Measurements from ENCODE around the gene PLCG2. TPM values are rescaled to one million over a fixed set of nuclear protein-coding genes. Genes with fewer than 3 reads are reported as not detected.

Gene PLCG2
- polyA plus RNA-seq, 1 donor: 64.1 TPM

DNA sequence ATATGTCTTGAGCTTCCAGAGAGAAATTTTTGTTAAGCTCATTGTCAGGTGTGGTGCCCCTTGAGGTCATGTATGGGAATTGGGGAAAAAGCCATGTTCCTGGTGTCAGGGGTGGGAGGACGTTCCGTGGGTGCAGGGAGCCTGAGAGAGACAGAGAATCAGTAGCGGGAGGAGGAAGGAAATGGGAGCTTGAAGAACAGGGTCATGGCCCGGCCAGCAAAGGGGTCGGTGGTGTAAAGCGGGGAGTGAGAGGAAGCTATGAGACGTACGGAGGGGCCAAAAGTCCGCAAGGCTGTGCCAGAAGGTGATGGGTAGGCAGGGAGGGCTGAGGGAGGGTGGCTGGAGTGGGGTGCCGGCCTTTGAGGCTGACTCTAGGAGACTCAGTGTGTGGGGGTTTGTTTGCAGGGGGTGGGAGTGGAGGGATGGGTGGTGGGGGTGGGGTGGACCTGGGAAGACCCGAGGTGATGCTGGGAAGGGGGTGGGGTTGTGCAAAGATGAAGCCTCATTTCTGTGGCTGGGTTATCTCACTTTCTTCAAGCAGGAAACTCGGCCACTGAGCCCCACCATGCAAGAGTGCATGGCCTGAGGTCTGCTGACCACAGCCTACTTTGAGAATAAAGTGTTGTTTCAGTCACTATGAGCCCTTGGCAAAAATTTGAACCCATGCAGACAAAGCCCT, 63.6 kb downstream of the PLCG2 start:
- DNase-seq: no peak

DNA sequence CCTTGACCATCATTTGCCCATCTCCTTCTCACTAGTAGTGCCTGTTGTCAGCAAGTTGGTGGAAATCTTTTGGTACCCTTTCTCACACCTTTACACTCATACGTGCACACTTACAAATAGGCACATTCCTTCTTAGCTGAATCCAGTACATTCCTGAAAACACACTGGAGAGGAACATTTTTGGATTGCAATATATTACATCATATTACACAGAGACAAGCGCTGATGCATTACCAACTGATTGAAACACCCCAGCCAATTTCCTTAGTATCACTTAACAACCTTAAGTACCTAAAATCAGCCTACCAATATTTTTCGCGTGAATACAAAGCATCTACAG, 64.1 kb downstream of the PLCG2 start:
- DNase-seq: no peak

DNA sequence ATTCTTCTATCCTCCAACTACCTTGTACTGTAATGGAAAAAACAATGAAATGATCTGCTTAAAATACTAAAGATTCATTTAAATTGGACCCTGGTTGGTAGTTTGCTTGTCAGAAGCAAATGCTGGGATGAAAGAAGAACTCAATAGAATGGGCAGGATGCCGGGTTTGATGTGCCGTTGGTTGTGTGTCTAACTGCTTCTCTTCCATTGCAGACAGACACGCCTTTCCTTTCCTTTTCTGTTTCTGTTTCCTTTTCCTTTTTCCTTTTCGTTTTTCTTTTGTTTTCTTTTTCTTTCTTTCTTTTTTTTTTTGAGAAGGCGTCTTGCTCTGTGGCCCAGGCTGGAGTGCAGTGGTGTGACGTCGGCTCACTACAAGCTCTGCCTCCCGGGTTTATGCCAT, 64.6 kb downstream of the PLCG2 start:
- DNase-seq: no peak

DNA sequence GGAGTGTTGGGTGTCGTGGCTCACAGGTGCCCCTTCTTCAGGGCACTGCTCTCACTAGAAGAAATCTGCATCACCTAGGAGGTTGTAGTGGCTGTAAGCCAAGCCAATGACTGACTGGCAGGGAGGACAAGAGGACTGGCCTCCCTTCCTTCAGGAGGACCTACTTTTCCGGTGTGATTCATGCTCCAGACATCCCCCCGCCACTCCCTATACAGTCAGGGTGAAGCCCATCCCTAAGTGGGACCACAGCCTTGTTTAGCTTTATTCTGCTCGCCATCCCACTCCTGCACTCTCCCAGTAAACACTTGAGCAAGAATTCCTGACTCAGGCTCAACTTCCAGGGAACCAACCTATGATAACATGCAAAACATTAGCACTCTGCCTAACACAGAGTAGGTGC, 67.0 kb downstream of the PLCG2 start:
- DNase-seq: no peak

DNA sequence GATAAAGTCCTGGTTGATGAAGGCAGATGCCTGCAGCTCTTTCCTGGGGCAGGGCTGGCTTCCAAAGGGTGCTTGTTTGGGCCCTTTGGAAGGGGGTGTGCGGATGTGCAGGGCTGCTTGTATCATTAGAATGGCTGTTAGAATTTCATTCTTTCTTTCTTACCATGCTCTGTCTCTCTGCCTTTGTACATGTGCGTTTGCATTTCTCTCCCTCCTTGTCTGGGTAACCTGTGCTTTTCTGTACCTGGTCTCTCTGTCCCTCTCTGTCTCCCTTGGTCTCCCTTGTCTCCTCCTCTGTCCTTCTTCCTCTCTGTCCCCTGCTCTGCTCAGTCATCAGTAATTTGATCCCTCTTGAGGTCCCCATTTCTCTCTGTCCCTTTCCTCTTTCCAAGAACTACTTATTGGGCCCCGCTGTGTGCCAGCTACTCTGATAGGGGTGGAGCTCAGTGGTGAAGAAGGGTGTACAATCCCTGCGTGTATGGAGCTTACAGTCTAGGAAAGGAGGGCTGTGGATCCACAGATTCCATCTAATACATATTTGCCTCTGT, 69.3 kb downstream of the PLCG2 start:
- DNase-seq: no peak

DNA sequence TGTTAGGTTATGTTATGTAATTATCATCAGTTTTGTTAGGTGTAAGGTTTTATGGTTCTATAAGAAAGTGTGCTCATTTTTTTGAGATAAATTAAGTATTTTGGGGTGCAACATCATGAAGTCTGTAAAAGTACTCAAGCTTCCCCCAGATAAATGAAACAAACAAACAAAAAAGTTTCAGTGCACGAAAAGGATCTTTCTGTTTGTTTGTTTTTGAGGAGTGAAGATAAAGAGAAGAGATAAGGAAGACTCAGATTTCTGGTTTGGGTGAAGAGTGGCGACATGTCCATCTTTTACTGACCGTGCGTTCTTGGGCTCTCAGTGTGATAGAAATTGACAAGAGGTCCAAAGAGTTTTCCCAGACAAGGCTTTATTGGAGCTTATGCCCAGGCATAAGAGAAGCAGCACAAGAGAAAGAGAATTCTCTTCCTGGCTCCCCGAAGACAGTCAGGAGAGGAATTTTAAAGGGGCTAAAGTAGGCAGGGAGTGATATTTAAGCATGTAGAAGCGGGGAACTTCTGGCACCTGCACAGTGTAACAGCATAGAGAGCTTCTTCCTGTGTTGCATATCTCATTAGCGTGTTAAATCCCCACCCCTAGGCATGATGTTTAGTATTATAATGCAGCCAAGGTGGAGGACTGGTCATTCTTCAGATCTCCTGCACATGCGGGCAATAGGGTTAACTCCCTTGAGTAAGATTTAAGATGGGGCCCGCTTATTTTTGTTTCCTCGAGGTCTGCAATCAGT, 71.3 kb downstream of the PLCG2 start:
- DNase-seq: no peak

DNA sequence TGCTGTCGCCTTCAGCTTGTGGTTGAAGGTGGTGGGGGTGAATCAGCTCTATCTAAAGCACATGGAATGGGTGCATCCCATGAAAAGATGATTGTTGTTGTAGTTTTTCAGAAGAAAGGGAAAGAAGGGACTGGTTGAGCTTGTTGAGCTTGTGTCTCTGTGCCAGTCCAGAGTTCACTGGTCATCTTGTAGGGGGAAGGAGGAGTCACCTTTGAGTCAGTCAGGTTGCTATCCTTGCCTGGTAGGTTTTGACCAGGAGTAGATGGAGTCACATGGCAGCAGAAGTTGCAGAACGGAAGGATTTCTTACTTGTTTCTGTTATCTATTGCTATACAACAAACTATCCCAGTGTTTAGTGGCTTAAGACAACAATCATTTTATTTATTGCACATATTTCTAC, 73.3 kb downstream of the PLCG2 start:
- DNase-seq: no peak

DNA sequence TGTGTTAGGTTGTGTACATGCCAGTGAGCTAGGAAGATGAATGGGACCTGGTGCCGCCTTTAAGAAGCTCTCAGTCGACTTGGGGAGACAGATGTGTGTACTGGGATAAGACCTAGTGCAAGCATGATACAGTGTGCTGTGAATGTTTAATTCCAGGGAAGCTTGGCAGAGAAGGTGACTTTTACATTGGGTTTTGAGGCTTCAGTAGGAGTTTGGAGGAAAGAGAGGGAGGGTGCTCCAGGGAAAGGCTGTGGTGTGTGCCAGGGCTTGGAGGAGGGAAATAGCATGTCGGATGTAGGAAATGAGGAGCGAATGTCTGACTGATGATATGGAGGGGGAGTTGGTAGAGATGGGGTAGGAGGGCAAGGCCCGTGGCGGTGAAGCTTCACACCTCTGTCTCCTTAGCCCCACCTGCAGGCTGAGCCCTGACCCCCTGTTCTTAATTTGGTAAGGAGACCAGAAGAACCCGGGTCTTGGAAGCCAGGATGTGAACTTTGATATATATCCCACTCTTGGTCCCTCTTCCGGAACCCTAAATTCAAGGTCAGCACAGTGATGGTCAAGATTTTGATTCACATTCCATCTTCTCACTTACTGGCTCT, 76.6 kb downstream of the PLCG2 start:
- no peak for DNase-seq

DNA sequence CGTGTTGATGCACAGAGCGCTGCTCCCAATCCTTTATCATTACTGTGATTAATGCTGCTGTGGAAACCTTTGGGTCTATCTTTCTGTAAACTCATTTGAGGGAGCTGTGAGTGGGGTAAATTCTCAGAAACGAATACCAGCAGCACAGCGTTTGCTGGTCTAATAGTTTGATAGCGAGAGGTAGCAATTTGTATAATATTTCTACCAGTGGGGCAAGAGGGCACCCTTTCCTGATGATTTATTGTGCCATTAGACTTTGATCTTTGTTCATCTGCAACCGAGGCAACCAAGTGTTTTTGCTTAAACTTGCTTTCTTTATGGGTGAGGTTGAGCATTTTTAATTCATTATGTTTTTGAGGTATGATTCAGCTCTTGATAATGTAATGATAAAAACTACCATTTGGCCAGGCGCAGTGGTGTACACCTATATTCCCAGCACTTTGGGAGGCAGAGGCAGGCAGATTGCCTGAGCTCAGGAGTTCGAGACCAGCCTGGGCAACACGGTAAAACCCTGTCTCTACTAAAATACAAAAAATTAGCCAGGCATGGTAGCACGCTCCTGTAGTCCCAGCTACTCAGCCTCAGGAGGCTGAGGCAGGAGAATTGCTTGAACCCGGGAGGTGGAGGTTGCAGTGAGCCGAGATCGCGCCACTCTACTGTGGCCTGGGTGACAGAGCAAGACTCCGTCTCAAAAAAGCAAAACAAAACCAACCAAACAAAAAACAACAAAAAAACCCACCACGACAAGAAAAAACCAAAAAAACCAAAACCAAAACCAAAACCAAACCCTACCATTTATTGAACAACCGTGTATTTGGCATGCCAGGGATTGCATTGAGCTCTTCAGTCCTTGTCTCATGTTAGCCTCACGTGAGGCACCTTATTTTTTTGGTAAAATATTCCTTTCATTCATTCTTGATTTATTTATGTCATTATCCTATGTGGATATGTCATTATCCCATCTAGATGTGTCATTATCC, 81.5 kb downstream of the PLCG2 start:
- DNase-seq: no peak

DNA sequence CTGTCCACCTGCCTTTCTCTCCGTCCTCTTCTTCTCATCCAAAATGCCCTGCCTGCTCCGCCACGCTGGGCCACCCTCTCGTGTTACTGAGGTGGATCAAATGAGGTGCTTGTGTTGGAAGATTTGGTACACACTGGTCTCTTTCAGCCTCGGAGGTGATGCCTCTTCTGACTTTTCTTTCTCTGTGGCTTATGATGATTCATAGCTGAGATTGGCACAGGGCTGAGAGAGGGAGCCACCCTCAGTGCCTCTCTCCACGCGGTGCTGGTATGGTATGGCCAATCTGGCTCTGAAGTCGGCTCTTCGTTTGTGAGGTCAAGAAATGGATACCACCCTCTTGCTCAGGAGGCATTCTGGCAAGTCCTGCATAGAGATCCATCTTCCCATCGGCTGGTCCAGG, 82.4 kb downstream of the PLCG2 start:
- no peak for DNase-seq

DNA sequence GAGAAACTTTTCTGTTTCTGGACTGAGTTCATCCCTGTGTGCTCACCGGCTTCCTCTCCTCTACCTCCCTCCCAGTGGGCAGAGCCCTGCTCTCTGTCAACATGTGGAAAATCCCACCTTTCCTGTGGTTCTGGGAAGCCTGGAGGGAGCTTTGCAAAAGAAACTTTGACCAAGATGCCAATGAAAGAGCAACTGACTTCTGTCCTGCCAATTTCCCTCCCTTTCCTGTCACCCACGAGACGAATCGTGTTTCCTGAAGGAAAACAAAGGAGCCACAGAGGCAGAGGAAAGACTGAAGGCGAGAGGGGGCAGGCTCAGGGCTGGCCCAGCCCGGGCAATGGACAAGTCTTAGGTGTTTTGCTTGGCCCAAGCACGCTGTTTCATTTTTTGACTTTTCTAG, 82.8 kb downstream of the PLCG2 start:
- DNase-seq: no peak

DNA sequence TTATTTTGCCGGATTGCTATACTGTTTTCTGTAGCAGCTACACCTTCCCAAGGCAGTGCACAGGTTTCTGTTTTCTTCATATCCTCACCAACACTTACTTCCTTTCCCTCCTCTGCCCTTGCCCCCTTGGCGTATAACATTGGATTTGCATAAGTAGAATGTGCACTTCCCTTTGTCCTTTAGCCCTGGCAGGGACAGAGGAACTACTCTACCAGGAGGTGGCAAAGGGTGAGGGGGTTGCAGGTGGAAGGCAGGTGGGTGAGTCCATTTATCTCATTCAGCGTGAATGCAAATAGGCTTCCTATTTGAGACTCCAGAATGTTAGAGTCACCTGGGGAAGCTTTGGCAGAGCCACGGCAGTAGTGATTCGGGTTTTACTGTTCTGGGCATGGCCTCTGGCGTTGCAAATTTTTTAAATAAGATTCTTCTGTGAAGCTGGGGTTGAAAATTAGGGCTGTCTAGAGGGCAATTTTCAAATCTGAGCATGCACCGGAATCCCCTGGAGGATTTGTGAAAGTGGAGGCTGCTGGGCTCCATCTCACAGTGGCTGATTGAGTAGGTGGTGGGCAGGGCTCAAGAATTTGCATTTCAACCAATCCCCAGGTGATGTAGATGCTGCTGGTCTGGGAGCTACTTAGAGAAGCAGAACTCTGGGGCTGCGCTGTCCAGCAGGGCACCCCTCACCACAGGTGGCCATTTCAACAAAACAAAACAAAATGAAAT, 84.7 kb downstream of the PLCG2 start:
- DNase-seq: no peak

DNA sequence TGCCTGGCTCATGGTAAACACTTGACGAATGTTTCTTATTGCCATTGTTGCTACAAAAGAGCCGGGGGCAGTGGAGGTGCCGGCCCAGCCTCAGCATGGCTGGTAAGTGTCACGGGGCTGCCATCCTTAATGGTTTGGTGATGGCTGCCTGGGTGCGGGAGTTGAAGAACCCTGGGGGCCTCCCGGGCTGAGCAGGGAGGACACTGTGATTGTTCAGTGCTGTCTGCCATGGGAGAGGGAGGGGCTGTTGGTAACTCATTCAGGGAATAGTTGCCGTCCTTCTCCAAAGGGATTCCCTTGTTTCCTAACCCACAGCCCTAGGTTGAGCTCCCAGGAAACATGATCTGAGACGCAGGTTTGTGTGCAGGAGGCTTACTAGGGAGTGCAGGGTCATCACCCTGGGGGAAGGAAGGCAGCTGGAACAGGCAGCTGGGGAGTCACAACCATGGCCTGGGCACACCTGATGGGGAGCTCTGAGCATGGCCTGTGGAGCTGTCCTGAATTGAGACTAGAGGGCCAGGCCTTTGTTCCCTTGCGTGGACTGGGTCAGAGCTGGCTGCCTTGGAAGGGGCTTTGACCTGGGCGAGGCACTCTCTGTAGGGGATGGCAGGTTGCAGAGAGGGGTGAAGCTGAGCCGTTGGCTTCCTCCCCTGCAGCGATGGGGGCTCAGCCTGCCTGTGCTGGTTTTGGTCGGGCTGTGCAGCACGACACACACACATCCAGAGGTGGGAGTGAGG, 85.7 kb downstream of the PLCG2 start:
- no peak for DNase-seq

DNA sequence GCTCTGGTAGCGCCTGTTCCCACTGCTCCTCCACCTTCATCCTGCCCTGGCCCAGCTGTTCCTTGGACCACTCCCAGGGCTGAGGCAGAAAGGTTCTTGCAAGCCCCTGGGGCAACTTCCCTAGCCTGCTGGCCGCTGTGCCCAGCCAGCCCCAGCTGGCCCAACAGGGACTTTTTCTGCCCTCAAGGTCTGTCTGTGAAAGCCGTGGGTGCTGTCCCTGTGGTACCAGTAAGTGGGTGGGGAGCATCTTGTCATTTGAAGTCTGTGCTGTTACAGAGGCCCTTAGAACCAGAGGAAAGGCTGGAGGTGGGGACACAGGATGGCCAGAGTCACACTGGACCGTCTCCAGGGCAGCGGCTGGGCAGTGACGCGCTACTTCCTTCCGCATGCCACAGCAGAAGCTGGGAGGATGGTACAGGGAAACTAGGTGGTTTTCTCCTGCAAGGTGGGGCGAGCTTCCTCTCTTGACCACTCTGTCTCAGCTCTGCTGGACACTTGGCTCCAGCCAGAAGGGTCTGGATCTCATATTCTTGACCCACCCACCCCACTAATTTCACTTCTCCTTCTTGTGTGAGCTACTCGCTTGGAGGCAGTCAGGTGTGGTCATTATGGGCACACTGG, 87.8 kb downstream of the PLCG2 start:
- DNase-seq: no peak

DNA sequence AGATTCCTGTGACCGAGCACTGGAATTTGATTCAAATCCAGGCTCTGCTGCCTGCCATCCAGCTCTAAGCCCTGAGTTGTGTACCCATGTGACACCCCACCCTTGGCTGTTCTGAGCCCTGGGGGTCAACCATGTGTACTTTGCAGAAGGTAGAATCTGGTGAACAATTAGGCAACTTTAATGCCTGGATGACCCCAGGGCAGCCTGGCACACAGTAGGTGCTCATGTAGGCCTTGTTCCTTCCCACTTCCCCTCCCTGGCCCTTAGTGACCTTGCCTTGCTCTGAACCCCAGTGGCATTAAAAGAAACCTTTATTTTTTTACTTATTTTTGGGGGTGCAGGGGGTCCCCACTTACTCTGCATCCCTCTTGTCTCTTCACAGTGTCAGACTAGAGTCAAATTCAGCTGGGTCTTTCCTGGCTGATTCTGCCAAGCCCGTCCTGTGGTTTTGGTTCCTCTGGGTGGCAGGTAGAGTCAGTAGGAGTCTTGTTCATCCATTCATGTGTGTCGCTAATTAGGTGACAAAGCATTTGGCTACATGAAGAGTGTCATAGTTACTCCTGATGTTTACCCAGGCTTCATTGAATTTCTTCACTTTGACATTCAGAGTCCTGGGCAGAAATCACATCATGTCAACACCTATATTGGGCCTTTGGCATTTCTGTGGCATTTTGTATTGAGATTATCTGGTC, 89.1 kb downstream of the PLCG2 start:
- DNase-seq: no peak

DNA sequence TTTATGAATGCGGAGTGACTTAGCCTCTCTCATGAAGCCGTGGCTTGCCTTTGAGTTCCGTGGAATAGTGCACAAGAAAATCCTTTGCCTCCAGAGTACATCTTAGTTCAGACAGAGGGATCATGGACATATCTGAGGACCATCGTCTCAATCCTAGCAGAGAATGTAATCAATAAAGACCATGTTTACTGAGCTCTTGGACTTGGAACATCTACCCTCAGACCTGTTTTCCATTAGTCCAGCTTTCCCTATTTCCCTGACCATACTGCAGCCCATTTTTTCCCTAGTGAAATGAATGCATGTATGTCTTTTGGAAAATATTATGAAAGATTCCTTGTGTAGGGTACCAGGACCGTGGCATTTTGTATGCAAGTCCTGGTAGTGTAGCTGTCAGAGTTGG, 90.2 kb downstream of the PLCG2 start:
- no peak for DNase-seq

DNA sequence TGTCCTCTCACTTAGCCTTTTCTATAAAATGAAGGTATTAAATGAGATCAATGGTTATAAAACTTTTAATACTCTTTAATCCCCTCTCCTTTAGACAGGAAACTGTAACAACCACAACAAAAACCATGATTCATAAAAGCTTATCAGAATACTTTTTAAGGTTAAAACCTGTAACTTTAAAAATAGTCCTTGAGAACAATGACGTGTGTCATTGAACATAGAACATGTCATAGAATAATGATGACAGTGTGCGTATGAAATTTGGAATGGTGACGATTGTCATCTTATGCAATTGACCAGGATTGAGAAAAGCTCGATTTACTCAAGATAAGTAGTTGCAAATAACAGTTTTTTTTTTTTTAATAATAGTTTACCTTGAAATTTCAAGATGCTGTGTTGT, 94.1 kb downstream of the PLCG2 start:
- no peak for DNase-seq

DNA sequence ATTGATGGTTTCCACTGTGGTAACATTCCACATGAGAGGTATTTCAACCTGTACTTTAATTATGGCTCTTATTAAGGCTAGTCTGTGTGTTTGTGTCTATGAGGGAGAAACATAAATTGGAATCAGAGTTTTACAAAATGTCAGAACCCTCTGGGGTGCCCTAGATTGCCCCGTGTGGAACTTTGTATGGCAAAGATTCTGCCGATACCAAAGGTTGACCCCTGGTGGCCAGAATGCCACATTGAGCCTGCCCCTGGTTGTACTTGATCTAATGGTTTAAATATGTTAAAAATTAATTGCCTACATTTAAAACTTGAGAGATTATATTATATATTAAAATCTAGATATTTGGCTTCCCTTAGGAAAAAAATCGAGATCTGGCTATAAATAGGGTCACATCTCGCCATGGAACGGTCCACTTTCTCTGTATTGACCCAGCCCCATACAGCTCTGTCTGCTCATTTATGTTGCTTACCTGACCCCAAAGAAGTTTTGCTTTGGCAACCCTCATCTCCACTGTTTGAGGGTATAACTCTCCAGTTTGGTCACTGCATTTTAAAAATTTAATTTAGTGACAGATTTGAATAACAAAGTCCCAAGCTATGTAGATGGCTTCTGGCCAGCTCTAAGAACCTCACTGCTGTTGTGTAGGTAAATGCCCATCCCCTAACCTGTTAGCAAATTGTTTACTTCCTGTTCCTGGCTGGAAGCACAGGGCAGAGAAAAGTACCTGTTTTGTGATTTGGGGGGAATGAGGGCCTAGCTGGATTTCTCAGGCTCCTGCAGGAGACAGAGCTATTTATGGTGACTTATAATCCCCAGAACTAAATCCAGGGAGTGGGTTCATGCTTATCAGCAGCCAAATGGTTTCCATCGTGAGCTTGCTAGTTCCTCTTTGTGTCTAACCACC, 95.0 kb downstream of the PLCG2 start:
- DNase-seq: peak; percentile 48

DNA sequence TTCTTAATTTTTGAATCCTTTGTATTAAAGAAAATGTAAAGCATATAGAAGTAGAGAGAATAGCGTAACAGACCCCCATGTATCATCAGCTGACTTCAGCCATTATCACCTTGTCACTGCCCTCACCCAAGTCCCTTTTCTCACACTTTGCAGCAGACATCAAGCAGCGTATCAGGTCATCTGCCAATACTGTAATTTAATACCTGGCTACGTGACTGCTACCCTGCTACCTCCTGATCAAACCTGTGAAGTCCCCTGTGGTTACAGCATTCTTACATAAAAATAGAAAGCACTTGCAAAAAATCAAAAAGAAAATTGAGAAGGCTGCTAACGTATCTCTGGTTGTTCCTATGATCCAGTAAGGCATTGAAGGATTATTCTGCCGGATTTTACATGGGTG, 96.4 kb downstream of the PLCG2 start:
- no peak for DNase-seq

Measured in left kidney (tissue), 2 donors.